NOMO-1 (cell line): ENCODE results near the gene NFKBIE.

Experiments used
- DNase-seq, 2 experiments: peaks; one replicate each; lab custom pipeline; 2025; ENCODE audit not compliant: unreplicated experiment in 2 of 2; lab: John Stamatoyannopoulos, UW

The NFKBIE gene

GRCh38 chr6:44275271-44275748, 10.0 kb upstream of the NFKBIE start:
- DNase-seq: no peak

- DNase-seq: no peak
Observed at GRCh38 chr6:44273617-44274016, 8.3 kb upstream of the NFKBIE start.

DNA sequence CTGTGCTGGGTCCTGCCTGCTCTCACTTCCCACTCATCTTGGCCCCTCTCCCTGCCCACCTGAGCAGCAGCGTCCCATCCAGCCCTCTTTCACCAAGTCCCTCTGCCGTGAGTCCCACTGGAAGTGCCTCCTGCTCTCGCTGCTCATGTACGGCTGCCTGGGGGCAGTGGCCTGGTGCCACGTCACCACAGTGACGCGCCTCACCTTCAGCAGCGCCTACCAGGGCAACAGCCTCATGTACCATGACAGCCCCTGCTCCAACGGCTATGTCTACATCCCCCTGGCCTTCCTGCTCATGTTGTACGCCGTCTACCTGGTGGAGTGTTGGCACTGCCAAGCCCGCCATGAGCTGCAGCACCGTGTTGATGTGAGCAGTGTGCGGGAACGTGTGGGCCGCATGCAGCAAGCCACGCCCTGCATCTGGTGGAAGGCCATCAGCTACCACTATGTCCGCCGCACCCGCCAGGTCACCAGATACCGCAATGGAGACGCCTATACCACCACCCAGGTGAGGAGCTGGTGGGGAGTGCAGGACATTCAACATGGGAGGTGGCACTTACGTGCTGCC, 7.7 kb upstream of the NFKBIE start:
- no peak for DNase-seq

DNA sequence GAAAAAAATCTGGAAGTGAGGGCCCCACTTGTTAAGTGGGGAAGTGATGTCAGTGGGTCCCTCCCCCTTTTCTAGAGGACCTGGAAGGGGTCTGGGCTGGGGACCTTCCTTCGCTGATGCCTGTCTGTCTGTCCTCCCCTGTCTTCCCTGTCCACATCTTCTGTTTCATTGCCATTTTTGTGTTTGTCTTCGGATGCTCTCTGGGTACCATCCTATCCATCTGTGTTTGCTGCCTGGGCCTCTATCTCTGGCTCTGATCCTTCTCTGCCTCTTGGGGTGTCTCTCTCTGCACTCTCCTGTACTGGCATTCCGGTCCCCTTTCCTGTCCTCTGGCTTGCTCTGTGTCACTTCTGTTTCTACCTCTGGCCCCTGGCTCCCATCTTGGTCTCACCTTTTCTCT, 7.2 kb upstream of the NFKBIE start:
- no peak for DNase-seq

DNA sequence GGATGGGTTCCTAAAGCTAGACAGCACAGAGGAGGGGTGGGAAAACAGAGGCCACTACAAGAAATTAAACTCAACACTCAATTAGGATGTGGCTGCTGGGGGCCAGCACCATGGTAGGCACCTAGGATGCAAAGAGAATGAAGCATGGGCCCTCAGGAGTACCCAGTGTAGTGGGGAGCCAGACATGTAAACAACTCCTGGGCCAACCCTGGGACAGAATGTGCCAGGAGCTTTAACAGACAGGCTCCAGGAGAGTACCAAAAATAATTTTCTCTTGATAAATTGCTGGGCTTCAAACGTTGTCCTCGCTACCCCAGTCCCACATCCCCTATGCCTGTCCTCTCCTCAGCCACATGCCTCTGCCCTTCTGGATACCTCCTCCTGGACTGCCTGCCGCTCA, 6.6 kb upstream of the NFKBIE start:
- DNase-seq: no peak

GRCh38 chr6:44271406-44271723, 6.0 kb upstream of the NFKBIE start:
- no peak for DNase-seq

DNA sequence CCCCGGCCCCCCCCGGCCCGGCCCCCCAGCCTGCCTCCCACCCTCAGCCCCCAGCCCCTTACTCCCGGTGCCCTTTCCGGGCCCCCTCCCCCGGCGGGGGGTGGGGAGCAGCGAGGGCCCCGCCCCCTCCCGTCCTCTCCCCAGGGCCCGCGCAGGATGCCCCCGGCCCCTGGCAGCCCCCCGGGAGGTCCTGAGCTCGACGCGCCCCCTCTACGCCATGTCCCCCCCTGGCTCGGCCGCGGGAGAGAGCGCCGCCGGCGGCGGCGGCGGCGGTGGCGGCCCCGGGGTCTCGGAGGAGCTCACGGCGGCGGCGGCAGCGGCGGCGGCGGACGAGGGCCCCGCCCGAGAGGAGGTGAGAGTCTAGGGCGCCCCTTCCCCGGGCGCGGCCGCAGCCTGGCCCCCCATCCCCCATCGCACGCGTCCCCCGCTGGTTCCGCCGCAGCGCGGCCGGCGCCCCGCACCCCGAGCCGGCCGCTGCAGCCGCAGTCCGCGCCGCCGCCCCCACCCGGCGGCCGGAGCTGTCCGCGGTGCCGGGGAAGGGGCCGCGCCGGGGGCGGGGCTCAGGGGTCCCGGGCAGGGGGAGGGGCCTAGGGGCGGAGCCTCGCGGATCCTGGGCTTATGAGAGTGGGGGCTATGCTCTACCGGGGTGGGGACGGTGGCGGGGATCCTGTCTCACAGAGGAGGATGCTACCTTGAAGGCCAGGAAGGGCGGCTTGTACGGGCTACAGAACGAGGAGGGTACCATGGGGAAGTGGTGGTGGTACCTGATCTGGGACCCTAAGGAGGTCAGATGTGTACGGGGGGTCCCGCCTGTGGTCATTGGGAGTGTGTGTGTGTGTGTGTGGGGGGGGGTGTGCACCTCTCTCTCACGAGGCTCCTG, 5.4 kb upstream of the NFKBIE start:
- no peak for DNase-seq

DNA sequence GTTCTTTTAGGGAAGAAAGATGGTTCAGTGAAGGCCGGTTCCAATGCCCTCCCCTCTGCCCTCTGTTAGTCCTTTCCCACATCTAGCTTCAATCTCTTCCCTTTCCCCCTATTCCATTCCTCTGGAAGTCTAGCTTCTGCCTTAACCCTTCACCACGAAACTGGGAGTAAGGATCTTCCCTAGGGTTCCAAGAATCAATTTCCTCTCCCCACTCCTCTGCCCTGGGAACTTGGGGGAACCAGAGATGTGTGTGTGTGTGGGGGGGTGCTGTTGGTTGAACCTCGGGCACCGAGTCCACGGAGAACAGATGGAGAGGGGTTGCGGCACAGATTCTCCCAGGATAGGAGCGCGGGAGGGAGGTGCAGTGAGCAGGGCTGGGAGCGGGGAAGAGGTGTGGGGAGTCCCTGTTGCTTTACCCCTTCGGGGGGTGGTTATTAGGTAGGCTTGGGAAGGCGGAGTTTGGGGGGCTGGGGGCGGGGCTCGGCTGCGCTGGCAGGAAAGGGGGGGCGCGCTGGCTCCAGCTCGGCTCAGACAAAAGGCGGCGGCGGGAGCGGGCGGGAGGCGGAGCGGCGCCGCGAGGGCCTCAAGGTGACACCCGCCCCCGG, 4.7 kb upstream of the NFKBIE start, which contains the start of gene TMEM151B:
Gene TMEM151B (plus strand): TSS at position 530 of the 605 bp plus-strand sequence. CDS start 293 bp downstream, outside the sequence.
- DNase-seq: no peak

GRCh38 chr6:44269178-44269920, 4.0 kb upstream of the NFKBIE start:
- peak in 1 of 2 experiments; percentile 49 for DNase-seq

DNA sequence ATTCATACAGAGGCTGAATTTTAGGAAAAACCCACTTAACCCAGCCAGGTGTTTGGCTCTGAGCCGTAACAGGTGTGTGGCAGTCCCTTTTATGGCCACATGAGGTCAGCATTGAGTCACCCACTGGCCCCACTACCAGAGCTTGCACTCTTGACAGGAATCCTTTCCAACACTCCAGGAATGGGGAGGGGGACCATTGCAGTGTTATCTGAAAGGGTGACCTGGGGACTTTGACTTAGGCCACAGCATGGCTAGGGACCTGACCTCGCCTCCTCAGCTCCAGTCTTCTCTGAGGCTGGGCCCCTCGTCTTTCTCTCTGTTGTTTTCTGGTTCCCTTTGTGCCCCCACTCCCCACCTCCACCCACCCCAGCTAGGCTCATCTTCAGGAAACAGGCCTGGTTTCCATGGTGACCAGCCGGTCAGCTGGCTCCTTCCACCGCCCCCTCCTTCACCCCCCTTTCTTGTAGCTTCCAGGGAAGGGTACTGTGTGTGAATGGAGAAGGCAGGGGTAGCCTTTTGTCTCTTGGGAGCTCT, 2.8 kb upstream of the NFKBIE start:
- peak; percentile 18 to 22 for DNase-seq

GRCh38 chr6:44267252-44267651, 1.9 kb upstream of the NFKBIE start:
- DNase-seq: no peak

- no peak for DNase-seq
Observed at GRCh38 chr6:44266347-44266746, 996 bp upstream of the NFKBIE start.

DNA sequence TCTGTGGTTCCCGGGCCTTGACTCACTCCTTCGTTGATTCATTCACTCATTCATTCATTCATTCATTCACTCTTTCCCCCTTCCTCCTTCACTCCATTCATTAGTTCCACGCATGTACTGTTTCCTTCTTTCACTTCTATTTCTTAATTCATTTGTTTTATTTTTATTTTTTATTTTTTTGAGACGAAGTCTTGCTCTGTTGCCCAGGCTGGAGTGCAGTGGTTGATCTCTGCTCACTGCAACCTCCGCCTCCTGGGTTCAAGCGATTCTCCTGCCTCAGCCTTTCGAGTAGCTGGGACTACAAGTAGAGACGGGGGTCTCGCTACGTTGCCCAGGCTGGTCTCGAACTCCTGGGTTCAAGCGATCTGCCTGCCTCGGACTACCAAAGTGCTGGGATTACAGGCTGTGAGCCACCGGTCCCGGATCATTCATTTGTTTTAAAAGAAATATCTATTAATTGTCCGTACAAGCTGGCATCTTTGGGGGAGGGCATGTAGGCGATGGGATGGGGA, 427 bp upstream of the NFKBIE start:
- DNase-seq: no peak

DNA sequence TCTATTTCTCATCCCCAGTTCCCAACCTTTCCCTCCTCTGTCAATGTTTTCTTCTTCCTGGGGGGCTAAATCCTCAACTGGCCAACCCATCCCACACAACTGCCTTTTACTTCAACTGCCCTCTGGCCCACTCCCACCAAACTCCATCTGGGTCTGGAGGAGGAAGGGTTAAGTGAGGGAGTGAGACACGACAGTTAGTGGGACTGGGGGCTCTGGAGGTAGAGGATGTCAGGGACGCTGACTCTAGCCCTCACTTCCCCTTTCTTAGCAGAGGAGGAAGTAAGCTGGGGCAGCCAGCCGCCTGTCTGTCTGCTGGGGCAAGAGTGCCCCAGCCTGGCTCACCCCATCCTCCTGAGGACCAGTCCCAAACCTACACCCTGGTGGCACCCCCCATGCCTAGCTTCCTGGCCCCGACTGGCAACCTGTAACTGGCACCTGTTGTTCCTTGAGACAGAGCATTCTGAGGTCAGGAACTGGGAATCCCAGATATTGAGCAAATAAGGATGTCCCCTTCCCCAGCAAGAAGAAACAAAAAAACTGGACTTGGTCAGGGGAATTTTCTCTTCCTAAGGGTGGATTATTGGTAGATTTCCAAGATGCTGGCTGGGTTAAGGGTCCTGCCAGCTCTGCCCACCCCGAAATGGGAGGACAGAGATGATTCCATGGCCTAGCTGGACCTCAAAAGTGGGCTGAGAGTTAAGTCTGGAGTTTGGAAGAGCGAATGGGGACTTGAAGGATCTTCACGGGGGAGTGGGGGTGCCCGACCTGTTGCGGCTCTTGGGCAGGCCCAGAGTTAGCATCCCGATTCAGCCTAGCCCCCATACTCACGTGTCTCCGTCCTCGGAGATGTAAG, 971 bp downstream of the NFKBIE start:
- DNase-seq: peak; percentile 87 to 91

- DNase-seq: peak in 1 of 2 experiments; percentile 10
Observed at GRCh38 chr6:44263354-44264100, 1.8 kb downstream of the NFKBIE start.

GRCh38 chr6:44262467-44263353, 2.6 kb downstream of the NFKBIE start:
- no peak for DNase-seq

GRCh38 chr6:44261581-44261980, 3.8 kb downstream of the NFKBIE start:
- no peak for DNase-seq
